Hematopoietic multipotent progenitor cell treated with erythropoietin and hydrocortisone succinate and interleukin-3 and kit ligand, for 15 days (in vitro differentiated cells): Measurements from ENCODE around the gene SATB1.
"Not testable (repeated sequence)": the region's sequence is repeated elsewhere in the genome, so short reads cannot be mapped to it uniquely, and the experiment has no call there.

Experiments
- DNase-seq: peaks from one replicate; pipeline ENCODE4 v3.0.0-alpha.2; 2015; ENCODE audit warnings: low spot score

Gene SATB1

DNA sequence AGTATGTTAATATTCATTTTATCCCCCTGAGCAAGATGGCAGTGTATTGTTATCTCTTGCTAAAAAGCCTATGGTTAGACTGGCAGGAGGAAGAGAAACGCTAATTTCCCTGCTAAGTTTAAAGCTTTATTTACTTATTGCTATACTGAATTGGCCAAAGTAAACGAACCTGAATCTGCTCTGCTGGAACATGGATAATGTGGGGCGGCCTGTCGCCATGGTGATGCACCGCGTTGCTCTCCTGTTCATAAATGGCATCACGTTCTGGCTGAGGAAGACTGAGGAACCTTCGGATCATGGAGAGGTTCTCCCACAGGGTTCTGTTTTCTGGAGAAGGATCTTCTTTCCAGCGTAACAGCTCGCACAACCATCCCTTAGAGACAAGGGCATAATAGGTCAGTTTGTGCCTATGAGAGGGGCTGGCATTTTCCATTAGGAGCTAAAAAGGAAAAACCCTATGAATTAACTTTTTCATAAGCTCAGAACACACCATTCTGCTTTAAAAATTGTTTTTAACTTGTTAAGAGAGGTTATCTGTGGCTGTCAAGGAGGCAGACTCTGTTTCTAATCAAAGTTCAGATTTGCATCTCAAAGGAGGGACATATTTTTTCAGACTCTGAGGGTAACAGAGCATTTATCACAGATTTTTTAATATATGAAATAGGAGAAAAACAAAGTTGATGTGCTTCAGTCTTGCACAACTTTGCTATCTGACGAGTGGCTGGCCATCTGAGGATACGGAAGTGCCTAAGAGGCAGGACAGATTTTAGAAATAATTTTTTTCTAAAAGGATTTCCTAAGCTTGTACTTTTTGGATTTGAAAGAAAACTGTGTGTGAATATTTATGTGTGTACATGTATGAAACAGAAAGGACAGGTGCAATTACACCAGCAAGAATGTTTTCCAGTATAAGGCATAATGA lies 73.1 kb downstream of the SATB1 start:
- no peak for DNase-seq

DNA sequence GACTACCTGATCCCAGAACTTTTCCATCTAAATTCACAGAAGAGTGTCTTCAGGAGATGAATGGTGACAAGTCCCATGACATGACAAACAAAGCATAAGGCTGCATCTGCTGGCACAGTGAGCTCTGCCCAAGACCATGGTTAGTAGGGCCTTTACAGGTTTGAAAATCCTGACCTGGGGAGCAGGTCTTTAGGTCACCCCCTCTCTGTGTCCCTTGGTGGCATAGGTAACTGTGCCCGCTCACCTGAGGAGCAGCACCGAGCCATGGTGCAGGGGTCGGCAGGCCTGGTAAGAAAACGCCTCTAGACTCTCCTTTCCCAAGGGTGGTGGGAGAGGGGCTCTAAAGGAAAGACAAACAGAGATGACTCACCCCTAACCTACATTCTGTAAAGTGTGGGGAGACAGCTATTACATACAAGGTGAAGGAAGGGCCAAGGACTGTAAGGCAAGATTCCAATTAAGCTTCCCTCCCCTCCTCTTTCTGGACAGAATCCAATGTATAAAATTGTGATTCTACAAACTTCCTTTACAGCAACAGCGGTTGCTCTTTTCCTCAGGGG lies 74.0 kb downstream of the SATB1 start:
- DNase-seq, result no peak

DNA sequence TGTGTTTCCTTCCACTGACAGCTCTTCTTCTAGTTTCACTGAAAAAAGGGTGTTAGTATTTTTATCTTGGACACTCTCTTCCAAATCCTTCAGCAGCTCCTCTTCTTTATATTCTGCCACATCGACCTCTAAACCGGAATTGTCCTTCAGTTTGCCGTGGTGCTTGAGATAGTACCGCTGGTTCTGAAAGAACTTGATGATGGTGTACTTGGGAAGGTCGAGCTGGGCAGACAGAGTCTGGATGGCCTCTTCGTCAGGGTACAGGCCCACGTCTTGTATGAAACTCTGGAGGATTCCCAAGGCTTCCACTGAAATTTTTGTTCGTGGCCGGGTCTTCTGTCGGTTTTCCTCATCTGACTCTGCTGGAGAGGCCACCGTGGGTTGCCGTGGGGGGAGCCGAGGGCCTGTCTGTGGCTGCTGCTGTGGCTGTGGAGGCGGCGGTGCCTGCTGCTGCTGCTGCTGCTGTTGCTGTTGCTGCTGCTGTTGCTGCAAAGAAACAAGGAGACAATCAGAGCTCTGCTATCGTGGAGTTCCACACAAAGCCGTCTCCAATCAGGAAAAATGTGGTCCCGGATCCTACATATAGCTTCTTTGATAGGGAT lies 75.8 kb downstream of the SATB1 start:
- no peak for DNase-seq

DNA sequence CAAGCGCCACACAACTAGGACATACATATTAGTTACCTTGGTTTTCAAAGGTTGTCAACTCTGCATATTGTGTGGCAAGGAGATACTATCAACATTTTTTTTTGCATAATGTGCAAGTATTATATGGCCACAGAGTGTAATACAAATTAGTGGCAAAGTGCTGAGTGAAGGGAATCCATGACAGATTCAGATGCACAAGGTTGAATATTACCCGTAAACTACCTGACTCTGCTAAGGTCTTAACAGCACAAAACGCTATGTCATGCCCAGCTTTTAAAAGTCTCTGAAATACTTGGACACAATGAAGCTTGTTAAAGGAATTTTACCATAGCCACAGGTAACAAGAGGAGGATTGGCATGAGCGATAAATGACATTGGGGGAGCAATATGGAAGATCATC lies 79.0 kb downstream of the SATB1 start:
- DNase-seq, result no peak

DNA sequence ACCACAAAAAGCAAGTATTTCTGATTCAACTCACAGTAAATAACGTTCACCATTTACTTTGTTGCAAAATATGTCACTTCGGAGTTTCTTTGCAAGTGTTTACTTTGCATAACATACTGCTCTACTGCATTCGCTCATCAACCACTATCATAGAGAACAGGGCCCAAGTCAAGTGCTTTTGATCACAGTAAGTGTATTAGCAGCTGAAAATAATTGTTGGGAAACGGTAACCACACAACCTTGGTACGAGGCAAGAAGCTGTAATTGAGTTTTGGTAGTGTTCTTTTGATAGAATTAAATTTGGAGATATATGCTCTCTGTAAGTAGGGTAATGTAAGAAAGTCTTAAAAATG lies 80.1 kb downstream of the SATB1 start:
- no peak for DNase-seq

DNA sequence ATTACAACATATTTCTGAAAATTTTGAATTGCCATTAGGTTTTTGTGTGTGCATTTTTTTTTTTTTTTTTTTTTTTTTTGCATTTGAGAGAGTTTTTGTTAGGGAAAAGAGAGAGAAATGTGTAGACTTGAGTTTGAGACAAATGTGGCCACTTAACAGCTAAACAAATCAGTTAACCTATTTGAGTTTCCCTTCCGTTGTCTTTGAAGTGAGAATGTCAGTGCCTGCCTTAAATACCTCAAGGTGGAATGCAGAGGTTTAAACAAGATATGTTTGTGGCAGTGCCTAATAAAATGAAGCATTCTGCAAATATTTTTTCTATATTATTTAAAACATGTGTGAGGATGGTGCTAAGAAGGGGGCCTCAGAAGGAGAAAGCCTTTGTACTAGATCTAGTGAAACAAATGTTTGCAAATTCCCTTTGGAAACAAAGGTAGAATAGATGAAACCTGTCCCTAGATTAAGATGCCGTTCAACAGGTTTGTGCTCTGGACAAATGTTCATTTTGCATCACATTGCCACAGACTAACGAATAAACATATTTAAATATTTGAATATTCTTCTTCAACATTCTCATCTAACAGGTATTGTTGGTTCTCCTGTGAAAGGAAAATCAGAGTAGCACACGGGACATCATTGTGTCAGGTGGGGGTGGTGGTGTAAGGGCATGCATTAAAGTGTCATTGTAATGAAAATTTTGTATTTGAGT lies 80.7 kb downstream of the SATB1 start:
- DNase-seq, result no peak

DNA sequence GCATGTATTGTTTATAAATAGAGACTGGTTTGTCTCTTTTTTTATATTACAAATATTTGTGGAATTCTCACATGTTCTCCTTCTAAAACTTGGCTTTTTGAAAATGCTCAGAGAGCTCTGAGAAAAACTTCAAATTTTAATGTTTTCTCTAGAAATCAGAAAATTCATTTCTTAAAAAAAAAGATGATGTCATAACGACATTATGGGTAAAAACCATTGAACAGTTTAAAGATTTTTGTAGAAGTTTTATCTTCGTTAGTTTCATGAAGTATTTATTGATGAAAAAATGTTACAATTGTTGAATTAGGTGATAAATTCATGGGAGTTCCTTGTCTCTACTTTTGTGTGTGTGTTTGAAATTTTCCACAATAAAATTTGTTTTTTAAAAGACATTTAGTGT lies 81.3 kb downstream of the SATB1 start:
- no peak for DNase-seq

DNA sequence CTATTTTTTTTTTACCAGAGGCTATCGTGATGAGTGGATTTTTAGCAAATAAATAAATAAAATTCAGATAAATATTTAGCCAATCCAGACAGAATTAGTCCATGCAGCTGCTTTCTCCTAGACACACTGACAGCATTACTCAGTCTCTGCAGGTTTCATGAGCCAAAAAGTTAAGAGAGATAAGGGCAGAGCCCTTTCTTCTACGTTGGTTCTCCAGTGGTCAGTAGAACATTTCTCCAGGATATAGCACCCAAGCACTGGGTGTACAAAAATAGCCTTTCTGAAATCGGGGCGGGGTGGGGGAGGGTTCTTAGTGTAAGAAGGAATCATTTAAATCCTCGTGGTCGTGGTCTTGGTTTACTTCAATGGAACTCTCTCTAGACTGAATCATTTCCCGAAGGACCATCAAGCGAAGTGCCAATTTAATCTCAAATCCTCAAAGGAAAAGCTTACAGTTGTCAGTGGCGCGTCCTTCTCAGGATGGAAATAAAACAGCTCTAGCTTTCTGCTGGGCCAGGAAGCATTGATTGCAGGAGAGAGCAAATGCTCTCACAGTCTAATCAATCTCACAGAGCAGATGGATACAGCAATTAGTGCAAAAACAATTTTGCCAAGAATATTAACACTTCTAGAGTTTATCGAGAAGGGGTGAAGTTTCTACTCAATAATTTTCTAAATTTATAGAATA lies 86.2 kb downstream of the SATB1 start:
- no peak for DNase-seq

DNA sequence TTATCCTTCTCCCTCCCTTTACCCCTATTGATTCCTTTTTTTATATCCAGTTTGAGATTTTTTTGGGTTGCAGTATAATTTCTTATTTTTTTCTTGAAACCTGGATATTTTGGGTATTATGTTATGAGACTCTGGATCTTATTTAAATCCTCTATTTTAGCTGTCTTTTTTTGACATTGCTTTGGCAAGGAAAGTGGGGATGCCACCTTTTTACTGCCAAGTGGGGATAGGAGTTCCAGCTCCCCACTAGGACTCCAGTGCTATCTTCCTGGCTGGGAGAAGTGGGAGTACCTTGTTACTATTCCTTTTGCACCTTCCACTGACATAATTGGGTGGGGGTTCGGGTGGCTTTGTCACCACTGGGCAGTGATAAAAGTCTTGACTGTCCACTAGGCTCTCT lies 87.9 kb downstream of the SATB1 start:
- DNase-seq, result no peak

DNA sequence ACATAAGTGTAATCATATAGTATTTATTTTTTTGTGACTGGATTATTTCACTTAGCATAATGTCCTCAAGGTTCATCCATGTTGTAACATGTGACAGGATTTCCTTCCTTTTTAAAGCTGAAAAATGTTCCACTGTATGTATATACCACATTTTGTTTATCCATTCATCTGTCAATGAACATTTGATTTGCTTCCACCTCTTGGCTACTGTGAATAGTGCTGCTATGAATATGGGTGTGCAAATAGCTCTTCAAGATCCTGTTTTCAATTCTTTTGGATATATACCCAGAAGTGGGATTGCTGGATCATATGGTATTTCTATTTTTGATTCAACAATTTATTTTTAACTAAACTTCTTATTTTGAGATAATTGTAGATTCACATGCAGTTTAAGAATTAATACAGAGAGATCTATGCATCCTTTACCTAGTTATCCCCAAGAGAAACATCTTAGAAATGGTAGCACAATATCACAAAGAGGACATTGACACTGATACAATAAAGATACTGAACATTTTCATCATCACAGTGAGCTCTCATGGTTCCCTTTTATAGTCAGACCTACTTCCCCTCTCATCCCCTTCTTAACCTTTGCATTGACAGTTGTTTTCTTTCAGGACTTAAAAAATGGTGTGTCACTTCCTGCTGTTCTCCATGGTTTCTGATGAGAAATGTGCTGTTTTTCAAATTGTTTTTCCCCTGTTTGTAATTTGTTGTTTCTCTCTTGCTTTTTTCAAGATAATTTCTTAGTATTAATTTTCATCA lies 90.1 kb downstream of the SATB1 start:
- DNase-seq, result no peak

DNA sequence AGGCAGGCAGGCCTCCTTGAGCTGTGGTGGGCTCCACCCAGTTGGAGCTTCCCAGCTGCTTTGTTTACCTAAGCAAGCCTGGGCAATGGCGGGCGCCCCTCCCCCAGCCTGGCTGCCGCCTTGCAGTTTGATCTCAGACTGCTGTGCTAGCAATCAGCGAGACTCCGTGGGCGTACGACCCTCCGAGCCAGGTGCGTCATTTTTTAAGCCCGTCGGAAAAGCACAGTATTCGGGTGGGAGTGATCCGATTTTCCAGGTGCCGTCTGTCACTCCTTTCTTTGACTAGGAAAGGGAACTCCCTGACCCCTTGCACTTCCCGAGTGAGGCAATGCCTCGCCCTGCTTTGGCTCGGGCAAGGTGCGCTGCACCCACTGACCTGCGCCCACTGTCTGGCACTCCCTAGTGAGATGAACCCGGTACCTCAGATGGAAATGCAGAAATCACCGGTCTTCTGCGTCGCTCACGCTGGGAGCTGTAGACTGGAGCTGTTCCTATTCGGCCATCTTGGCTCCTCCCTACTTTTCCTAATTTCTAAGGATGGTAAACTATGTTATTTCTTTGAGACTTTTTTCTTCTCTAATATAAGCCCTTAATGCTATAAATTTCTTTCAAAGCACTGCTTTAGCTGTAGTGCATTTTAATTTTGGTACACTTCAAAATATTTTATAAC lies 94.2 kb downstream of the SATB1 start:
- not testable (repeated sequence) for DNase-seq

DNA sequence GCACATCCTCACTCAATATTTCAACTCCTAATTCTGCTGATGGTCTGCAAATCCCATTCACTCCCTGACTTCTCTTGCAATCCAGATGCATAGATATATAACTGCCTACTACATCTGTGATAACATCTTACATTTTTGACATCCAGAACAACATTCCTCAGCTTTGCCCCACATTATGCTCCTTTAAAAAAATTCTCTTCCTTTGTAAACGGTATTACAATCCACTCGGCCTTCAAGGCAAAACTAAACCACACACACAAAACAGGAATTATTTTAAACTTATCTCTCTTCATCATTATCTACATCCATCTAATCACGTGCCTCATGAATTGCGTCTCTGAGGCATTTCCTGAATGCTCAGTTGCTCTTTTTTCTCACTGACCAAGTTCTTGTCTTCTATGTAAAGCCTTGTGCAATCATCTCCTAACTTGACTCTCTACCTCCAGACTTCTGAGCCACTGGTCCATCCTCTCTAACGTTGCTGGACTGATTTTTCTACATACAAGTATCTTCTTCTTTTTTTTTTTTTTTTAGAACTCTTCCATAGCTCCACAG lies 117.0 kb downstream of the SATB1 start:
- no peak for DNase-seq

DNA sequence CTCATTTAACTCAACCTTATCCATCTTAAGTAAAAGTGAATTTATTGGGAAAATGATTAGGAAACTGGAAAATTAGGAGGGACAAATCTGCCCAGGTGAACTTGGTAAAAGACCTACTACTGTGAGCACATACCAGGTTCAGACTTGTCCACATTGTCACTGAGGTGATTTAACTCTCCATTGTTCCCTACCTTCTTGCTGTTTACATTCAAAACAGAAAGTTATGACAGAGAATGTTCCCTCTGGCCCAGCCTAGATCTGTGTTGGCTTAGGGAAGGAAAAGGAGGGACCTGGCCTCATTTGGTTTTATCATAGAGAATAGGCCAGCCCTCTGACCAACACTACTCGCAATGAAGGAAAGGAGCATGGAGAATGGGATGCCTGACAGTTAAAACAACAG lies 117.6 kb downstream of the SATB1 start:
- DNase-seq, result no peak

DNA sequence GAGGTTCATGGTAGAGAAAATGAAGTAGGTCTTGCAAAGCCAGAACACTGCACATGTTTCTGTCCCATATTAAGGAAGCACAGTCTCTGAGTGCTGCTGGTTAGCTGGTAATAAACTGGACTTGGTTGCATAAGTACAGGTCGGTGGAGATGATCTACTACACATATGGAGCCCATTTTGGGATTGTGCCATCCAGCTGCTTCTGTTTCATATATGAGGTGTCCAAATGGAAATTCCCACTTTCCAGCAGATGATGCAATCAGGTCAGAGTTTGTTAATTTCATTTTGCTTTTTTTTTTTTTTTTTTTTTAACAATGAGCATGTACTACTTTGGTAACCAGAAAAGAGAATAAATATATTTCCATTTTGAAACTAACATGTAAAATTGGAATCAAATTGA lies 122.6 kb downstream of the SATB1 start:
- no peak for DNase-seq

DNA sequence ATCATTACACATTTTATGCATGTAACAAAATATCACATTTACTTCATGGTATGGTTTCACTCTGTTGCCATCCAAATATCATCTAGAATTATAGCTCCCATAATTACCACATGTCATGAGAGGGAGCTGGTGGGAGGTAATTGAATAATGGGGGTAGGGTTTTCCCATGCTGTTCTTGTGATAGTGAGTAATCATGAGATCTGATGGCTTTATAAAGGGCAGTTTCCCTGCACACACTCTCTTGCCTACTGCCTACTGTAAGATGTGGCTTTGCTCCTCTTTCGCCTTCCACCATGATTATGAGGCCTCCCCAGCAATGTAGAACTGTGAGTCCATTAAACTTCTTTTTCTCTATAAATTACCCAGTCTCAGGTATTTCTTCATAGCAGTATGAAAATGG lies 123.4 kb downstream of the SATB1 start:
- no peak for DNase-seq

DNA sequence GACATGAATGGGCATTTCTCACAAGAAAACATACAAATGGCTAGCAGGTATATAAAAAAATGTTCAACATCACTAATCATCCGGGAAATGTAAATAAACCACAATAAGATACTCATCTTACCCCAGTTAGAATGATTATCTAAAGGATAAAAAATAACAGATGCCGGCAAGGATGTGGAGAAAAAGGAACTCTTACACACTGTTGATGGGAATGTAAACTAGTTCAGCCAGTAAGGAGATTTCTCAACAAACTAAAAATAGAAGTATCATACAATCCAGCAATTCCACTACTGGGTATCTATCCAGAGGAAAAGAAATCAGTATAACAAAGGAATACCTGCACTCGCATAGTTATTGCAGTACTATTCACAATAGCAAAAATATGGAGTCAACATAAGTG lies 124.2 kb downstream of the SATB1 start:
- DNase-seq, result no peak

DNA sequence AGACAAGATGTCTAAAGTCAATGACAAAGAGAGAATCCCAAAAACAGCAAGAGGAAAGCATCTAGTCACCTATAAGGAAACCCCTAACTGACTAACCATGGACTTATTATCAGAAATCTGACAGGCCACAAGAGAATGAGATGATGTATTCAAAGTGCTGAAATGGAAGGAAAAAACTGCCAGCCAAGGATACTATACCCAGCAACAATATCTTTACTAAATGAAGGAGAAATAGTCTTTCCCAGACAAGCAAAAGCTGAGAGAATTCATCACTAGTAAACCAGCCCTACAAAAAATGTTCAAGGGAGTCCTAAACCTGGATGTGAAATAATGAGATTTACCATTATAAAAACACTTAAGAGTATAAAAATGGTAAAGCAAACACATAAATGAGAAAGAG lies 128.0 kb downstream of the SATB1 start:
- DNase-seq, result no peak
